Lower leg skin (tissue), 4 donors: ENCODE measurements around the gene TMEM238. TPM values are rescaled to one million over a fixed set of nuclear protein-coding genes. Genes with fewer than 3 reads are reported as not detected.
A peak's percentile ranks its signal among the peaks of the same experiment; 100 is the strongest.

ENCODE experiments used
- DNase-seq, 2 donors: peaks; one replicate each; pipeline ENCODE4 v3.0.0-alpha.2; 2019; ENCODE audit warnings: low spot score in 2 of 2
- H3K4me3 ChIP-seq: fragments of 200-600 bp; sonication (generic); 2 replicates; pipeline ENCODE4 v1.5.1; 2017; ENCODE audit warnings: mild to moderate bottlenecking, low read depth; ENCODE audit not compliant: poor library complexity, severe bottlenecking
- CTCF ChIP-seq, 3 donors: fragments of 450-650 bp; IDR thresholded peaks; one replicate each; pipeline ENCODE4 v1.5.1; 2016; ENCODE audit warnings: antibody characterized with exemption in 3 of 3, mild to moderate bottlenecking in 3 of 3, moderate library complexity in 2 of 3
- POLR2A ChIP-seq, 2 donors: fragments of 450-650 bp; IDR thresholded peaks; one replicate each; pipeline ENCODE4 v1.6.1; 2016 to 2017; ENCODE audit warnings: antibody characterized with exemption in 2 of 2, mild to moderate bottlenecking in 1 of 2, moderate library complexity in 1 of 2
- WGBS, 2 donors: methylation state at CpG; one replicate each; pipeline ENCODE4 v1.1.5; 2018; 5-methylcytosine and 5-hydroxymethylcytosine counted together
- intact Hi-C: fragments of 100-400 bp; cut with DNase I; formaldehyde crosslinking; loops from one replicate; pipeline ENCODE4 v1.15.0; 2023; ENCODE audit warnings: low total_unique reads
- total RNA-seq, 4 donors: library from RNA; depleted of rRNA; stranded (reverse); fragments of >200 nt; gene quantifications; one replicate each; pipeline ENCODE4 v1.1.0, GENCODE V29; 2016

The TMEM238 gene
- total RNA-seq, 4 donors from 2014 or later, result 32.2 to 61.6 (median 47.5) TPM

GRCh38 chr19:55387736-55388497 is 3.8 kb upstream of the TMEM238 start:
- no peak overlapping the region for H3K4me3 ChIP-seq
- DNase-seq, result no peak
- 74 to 80% methylated on average over 13 to 24 of the region's 24 CpGs for WGBS, 2 donors
- intact Hi-C loops, result no loop called here
- no peak for TF ChIP-seq POLR2A (IDR thresholded peaks at IDR 0.05)
- TF ChIP-seq CTCF (IDR thresholded peaks at IDR 0.05), result no peak

GRCh38 chr19:55386493-55386971 is 2.4 kb upstream of the TMEM238 start:
- intact Hi-C loops, result no loop called here
- peak overlapping the region; percentile 77 for H3K4me3 ChIP-seq
- TF ChIP-seq POLR2A (IDR thresholded peaks at IDR 0.05), result no peak
- no peak for TF ChIP-seq CTCF (IDR thresholded peaks at IDR 0.05)
- DNase-seq, result no peak
- WGBS, 2 donors, result 1 to 3% methylated on average over 18 to 33 of the region's 33 CpGs

- 0% methylated on average over 63 to 66 of the region's 68 CpGs for WGBS, 2 donors
- TF ChIP-seq CTCF (IDR thresholded peaks at IDR 0.05), result no peak
- peak in 1 of 2 donors; percentile 93 for TF ChIP-seq POLR2A (IDR thresholded peaks at IDR 0.05)
- peak within 1 kb of the TSS; percentile 77 for H3K4me3 ChIP-seq
- intact Hi-C loops, result no loop called here
- DNase-seq, result peak; percentile 99 to 100
Measured at GRCh38 chr19:55385724-55386492, 1.8 kb upstream of the TMEM238 start, which contains the start of gene RPL28. Gene RPL28 (plus strand): TSS chr19:55385932. CDS start chr19:55386358, 426 bp downstream.

- 4 to 6% methylated on average over 34 of the region's 34 CpGs for WGBS, 2 donors
- no peak for TF ChIP-seq CTCF (IDR thresholded peaks at IDR 0.05)
- no peak for TF ChIP-seq POLR2A (IDR thresholded peaks at IDR 0.05)
- no peak overlapping the region for H3K4me3 ChIP-seq
- DNase-seq, result peak; percentile 98 to 99
- intact Hi-C loops, result no loop called here
Measured at GRCh38 chr19:55384920-55385723, 1.0 kb upstream of the TMEM238 start.

- 7 to 10% methylated on average over 33 to 49 of the region's 88 CpGs for WGBS, 2 donors
- intact Hi-C loops, result no loop called here
- DNase-seq, result peak in 1 of 2 donors; percentile 90
Measured at GRCh38 chr19:55383279-55384130, 587 bp downstream of the TMEM238 start.

More at GRCh38 chr19:55383279-55384130, 587 bp downstream of the TMEM238 start:
- H3K4me3 ChIP-seq, result peak overlapping the region; percentile 42
- TF ChIP-seq POLR2A (IDR thresholded peaks at IDR 0.05) (no peak), CTCF (IDR thresholded peaks at IDR 0.05) (no peak)
